NCI-H345 treated with DMSO at 0.1 percent for 48 hours (cell line): ENCODE results near the gene TMC6.
A peak's percentile ranks its signal among the peaks of the same experiment; 100 is the strongest.
"Not testable (repeated sequence)": the region's sequence is repeated elsewhere in the genome, so short reads cannot be mapped to it uniquely, and the experiment has no call there.

Experiments
- DNase-seq: peaks from one replicate; lab custom pipeline; 2025; ENCODE audit not compliant: unreplicated experiment; lab: John Stamatoyannopoulos, UW

Gene TMC6, protein sequence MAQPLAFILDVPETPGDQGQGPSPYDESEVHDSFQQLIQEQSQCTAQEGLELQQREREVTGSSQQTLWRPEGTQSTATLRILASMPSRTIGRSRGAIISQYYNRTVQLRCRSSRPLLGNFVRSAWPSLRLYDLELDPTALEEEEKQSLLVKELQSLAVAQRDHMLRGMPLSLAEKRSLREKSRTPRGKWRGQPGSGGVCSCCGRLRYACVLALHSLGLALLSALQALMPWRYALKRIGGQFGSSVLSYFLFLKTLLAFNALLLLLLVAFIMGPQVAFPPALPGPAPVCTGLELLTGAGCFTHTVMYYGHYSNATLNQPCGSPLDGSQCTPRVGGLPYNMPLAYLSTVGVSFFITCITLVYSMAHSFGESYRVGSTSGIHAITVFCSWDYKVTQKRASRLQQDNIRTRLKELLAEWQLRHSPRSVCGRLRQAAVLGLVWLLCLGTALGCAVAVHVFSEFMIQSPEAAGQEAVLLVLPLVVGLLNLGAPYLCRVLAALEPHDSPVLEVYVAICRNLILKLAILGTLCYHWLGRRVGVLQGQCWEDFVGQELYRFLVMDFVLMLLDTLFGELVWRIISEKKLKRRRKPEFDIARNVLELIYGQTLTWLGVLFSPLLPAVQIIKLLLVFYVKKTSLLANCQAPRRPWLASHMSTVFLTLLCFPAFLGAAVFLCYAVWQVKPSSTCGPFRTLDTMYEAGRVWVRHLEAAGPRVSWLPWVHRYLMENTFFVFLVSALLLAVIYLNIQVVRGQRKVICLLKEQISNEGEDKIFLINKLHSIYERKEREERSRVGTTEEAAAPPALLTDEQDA

DNA sequence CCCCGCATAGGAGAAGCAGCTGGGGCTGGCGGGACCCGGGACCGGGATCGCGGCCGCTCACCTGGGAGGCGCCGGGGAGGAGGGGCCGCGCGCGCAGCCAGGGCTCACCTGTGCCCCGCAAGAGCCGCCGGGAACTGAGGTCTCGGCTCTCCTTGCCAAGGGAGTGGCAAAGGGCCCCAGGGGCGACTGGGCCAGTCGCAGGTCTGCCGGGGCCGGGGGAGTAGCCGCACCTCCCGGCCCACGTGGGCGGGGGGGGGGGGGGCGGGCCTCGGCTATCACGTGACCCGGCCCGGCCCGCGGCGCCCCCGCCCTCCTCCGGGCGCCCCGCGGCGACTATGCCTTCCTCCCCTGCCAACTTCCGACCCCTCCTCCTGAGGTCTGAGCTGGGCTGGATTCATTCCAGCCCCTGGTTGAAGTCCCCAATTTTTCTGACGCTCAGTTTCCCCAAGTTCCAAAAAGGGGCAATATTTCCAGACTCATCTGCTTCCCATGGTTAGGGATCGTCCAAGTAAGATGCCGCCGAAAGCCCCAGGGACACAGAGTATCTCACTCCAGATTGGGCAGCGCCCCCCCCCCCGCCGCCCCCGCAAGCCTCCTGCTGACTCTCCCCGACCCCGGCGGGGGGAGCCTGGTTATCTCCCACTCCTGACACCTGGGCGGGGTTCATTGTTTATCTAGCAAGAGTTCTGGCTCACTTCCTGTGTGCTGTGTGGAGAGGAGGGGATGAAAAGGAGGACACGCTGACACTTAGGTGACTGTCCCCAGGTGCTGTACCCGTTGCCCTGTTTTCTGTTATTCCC is at the start of gene TMC6:
TSS of gene TMC6 (minus strand) at position 205 of the 800 bp plus-strand sequence. CDS start 1,923 bp downstream, outside the sequence.
- DNase-seq: peak; percentile 59

DNA sequence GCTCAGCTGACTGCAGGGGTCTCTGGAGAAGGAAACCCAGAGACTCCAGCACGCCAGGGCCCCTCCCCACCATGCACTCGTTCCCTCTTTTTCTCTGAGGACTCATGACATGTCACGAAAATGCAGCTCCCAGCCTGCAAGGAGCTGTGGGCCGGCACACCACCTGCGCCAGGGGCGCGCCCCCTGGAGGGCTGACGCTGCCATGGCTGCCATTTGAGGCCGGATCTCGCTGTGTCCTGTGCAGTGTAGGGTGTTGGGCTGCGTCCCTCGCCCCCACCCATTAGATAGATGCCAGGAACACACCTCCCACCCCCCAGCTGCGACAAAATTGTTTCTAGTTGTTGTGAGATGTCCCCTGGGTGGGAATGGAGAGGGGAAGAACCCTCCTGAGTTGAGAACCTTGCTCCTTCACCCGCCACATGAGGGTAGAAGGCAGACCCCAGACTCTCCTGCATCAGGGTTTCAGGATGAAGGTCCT is 48.0 kb upstream of the TMC6 start:
- DNase-seq: no peak

DNA sequence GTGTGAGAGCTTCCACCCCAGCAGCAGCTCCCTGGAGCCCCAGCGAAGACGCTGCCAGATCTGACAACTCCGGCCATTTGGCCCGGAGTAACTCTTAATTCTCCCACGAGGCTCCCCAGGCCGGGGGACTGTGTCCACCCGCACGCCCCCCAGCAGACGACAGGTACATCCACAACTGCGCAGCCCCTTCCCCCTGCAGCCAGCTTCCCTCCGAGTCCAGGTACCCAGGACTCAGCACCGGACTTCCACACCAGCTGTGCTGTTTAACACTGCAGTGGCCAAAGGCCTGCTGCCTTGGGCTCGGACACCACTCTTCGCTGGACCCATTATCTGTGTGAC is 47.1 kb upstream of the TMC6 start:
- no peak for DNase-seq

DNA sequence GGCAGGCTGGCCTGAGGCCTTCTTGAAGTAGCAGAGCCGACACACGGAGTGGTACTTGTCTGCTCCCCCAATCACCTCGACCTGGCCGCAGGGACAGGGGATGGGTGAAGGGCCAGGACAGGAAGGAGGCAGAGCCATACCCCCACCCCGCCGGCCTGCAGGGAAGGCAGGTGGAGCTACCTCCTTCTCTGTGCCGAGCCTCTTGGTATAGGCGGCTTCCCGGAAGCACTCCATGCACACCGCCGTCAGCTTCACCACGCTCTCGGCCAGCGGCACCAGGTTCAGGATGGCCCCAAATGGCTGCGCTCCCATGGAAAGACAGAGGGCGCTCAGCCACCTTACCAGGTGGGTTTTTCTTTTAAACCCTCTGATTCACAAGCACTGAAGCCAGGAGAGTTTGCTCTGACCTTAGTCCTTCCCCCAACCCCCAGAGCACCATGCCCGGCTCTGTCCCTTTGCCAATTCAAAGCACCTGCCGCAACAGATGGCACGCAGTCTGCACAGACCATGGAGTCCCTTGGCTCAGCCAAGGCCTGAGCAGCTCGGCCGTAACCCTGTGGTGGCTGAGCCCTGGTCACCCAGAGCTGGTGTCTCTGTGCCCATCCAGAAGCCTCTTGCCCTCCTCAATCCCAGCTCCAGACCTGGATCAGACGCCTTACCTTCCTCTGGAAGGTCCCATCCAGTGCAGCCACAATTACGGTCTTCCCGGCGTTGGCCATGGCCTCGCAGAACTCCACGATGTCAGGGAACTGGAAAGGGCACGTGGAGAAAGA is 46.5 kb upstream of the TMC6 start:
- DNase-seq: no peak

DNA sequence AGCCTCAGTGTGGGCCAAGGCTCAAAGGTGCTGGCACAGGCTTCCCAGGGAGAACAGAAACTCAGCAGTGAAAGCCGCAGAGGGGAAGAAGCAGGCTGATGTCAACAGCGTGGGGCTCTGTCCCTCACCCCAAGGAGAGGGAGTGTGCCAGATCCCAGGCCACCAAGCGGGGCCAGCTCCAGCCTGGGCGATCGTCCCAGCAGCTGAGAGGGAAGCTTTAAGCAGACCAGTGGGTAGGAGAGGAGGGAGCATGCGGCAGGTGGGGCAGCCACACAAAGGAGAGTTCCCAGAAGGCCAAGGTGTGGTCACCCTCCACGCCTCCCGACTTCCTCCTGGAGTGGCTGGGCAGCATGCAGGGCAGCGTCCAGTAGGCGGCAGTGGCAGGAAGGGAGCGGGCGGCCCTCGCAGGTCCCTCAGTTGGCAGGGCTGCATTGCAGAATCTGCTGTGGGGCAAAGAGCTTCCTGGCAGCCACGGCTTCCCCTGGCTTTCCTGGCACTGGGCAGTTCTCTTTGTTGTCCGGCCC is 45.9 kb upstream of the TMC6 start:
- no peak for DNase-seq

DNA sequence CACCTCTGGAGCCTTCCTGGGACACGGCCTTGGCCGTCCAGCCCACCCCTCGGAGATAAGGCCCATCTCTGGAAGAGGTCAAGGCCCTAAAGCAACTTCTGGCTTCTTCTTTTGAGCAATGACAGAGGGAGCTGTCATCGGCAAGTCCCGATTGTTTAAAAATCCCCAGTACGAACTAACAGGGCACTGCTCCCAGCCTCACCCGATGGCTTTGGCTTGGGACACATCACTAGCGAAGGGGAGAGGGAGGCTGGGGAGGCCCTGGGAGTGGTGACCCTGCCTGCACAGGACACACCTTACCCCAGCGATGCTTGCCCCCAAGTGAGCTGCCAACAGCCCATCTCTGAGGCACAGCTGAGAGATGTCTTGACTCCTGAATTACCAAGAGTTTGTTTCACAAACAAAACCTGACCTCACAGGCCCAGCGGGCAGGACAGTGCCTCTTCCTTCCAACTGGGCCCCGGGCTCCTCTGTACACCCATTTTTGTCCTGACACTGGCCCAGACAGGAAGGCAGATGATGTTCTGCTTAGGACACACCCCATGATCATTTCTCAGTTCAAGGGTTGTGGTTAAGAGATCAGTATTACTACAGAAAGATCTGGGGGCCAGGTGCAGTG is 44.7 kb upstream of the TMC6 start:
- DNase-seq: no peak

DNA sequence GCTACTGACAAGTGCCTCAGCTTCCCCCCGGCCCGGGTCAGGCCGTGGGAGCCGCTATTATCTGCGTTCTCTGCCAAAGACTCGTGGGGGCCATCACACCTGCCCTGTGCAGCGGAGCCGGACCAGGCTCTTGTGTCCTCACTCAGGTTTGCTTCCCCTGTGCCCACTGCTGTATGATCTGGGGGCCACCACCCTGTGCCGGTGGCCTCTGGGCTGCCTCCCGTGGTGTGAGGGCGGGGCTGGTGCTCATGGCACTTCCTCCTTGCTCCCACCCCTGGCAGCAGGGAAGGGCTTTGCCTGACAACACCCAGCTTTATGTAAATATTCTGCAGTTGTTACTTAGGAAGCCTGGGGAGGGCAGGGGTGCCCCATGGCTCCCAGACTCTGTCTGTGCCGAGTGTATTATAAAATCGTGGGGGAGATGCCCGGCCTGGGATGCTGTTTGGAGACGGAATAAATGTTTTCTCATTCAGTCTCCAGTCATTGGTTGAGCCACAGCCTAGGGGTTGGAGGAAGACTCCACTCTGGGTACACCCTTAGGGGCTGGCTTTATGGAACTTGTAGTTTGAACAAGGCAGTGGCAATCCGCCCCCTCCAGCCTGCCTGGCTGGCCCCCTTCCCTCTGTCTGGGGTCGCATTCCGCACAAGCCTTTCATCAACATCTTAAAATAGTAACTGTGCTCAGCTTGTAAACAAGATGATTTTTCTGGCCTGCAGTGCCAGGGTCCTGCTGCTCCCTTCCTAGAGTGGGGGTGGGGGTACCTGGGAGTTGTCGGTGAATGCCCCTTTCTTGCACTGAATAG is 43.9 kb upstream of the TMC6 start:
- peak; percentile 71 for DNase-seq

DNA sequence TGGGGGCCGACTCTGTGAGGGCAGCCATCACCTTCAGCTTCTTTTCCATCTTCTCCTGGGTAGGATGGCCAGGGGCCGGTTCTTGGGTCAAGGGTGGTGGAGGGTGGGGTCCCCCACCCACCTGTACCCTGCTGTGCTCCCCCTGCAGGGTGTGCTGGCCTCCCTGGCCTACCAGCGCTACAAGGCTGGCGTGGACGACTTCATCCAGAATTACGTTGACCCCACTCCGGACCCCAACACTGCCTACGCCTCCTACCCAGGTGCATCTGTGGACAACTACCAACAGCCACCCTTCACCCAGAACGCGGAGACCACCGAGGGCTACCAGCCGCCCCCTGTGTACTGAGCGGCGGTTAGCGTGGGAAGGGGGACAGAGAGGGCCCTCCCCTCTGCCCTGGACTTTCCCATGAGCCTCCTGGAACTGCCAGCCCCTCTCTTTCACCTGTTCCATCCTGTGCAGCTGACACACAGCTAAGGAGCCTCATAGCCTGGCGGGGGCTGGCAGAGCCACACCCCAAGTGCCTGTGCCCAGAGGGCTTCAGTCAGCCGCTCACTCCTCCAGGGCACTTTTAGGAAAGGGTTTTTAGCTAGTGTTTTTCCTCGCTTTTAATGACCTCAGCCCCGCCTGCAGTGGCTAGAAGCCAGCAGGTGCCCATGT is 43.2 kb upstream of the TMC6 start:
- DNase-seq: not testable (repeated sequence)

DNA sequence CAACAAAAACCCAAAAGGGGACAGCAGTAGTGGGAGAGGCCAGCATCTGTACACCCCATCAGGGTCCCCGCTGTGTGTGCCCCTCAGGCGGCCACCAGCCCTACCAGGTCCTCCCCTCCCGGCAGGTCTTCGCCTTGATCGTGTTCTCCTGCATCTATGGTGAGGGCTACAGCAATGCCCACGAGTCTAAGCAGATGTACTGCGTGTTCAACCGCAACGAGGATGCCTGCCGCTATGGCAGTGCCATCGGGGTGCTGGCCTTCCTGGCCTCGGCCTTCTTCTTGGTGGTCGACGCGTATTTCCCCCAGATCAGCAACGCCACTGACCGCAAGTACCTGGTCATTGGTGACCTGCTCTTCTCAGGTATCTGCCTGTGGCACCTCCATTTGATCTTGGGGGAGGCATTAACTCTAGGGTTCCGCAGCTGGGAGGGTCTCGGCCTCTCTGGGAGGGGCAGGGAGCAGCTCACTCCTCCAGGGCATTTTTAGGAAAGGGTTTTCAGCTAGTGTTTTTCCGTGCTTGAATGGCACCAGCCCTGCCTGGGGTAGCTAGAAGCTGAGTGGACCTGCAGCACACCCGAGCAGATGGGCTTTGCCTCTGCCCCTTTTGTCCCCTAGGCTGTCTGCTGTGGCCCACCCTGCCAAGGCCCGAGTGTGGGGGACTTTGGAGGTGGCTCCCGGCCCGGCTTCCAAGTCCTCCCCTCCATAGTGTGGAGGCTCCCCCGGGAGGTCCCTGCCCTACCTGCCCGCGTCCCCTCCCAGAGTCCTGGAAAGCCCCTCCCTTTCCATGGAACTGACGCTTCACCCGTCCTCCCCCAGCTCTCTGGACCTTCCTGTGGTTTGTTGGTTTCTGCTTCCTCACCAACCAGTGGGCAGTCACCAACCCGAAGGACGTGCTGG is 42.4 kb upstream of the TMC6 start:
- DNase-seq: no peak

DNA sequence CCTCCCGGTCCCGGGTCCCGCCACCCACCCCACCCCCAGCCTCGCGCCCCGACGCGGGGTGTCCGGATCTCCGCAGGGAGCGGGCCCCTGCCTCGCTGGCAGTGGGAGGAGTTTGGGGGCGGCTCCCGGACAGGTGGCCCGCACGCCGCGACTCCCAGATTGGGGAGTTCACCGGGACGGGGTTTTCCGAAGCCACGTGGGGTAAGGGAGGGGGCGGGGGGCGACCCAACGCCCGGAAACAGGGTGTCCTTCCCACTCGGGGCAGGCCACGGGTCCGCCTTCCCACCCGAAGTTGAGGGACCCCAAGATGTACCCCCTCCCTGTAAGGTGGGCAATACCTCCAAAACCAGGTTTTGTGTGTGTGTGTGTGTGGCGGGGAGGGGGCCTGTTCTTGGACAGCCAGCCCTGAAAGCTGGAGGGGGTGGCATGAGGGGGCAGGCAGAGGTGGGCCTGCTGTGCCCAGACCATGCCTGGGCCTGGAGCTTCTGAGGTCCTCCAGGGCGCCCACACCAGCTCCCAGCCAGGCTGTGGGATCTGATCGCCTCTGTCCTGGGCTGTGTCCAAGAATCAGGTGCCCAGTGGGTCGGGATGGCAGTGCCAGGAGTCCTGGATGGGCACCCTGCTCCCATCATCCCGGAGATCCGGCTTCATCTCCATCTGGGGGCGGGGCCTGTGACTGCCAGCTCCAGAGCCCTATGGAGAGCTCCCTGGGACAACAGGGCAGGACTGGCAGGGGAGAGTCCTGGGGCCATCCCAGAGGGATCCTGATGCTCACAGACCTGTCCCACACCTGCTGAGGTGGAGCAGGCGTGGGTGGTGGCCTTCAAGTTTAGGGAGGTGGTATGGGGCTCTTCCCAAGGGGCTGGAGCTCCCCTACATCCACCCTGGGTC is 40.6 kb upstream of the TMC6 start:
- peak; percentile 69 for DNase-seq

DNA sequence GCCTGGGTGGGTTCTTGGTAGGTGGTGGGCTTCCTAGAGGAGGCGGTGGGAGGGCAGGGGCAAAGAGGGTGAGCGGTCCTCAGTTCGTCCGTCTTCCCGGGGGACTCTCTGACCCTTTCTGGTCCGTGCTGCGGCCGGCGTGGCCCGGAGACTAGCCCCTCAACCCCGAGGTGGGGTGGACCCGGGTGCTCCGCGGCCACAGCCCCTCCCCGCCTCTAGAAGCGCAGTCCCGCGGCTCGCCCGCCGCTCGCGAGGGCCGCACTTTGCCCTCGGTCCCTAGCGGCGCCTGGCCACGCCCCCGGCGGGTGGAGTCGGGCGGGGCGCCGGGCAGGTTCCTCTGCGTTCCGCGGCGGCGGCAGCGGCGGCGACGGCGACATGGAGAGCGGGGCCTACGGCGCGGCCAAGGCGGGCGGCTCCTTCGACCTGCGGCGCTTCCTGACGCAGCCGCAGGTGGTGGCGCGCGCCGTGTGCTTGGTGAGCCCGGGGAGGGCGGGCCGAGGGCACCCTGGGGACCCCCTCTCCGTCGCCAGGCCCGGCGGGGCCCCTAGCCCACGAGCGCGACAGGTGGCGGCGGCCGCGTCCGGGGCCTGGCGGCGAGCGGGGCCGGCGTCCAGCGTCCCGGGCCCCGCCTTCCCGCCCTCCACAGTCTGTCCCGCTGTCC is 39.8 kb upstream of the TMC6 start, which contains the start of gene SYNGR2:
TSS of gene SYNGR2 (plus strand) at position 340 of the 661 bp plus-strand sequence. CDS start at position 376, 36 bp downstream.
- DNase-seq: peak; percentile 73

DNA sequence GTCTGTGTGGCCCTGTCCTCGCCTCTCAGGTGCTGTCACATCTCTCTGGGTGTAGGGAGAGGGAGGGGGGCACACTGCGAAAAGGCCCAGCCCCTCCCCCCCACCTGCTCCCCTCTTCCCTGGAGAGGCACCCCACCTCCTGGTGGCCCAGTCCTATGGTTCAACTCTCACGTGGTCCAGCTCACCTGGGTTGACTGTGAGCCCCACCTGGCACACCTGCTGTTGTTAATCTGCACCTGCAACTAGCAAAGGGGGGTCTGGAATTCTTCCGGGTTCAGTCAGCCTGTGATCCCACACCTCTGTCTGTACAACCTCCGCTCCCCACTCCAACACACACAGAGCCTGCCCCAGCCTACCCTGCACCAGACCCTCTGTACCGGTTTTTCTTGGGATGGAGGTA is 37.9 kb upstream of the TMC6 start:
- peak; percentile 24 for DNase-seq

DNA sequence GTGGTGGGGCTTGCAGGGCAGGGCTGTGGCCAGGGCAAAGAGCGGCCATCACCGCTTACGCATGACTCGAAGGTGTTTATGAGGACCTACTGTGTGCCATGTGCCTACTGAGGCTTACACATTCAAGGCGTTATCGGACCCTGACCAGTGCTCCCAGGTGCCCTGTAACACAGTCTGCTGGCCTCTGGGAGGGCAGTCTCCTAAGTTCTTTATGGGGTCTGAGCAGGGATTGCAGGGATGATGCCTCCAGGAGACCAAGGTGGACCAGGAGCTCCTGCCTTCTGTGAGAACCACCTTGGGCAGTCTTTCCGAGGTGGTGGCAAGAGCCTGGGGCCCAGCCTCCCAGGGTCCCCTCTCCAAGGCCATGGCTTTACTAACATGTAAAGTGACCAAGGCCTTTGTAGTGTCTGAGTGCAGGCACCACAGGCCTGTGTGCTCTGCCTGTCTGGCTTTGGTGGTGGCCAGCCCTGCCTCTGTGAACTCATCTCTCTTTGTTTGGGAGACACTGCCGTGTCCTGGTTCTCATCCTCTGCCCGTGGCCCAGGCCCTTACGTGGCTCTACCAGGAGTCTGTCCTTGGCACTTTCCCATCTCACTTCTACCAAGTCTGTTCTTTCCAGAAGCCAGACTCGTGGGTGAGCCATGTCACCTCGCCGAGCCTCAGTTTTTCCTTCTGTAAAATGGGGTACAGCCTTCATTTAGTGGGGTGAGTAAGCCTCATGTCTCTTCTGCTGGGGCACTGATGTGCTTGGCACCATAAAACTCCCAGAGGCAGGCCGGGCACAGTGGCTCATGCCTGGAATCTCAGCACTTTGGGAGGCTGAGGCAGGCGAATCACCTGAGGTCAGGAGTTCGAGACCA is 36.4 kb upstream of the TMC6 start:
- DNase-seq: no peak

DNA sequence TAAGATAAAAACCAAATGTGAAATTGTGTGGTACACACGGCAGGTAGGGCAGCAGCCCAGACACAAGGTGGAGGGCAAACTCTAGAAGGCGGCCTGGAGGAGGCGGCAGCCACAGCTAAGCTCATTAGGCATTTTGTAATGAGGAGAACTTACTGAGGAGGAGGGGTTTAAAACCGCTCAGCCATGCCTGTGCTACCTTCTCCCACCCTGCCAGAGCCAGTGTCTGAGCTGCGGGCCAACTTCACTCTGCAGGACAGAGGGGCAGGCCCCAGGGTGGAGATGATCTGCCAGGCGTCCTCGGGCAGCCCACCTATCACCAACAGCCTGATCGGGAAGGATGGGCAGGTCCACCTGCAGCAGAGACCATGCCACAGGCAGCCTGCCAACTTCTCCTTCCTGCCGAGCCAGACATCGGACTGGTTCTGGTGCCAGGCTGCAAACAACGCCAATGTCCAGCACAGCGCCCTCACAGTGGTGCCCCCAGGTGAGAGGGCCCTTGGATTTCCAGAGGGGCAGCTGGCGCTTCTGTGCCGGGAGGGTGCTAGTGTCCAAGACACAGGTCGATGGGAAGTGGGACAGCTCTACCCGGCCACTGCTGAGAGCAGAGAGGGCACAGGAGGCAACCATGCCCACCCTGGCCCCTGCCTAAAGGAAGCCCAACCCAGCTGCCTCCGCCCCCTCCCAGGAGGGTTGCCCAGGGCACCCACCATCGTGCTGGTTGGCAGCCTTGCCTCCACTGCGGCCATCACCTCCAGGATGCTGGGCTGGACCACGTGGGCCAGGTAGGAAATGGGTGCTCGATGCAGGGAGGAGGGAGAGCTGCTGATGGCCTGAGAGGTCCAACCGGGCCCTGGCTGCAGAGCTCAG is 35.6 kb upstream of the TMC6 start:
- no peak for DNase-seq
